Nephron progenitor cell (in vitro differentiated cells): ENCODE results near the gene CERS4.

ENCODE experiments used
- DNase-seq: peaks from one replicate; pipeline ENCODE4 v3.0.0; 2021
- H3K27ac Mint-ChIP-seq: 2 replicates; pipeline ENCODE4 v1.8.0; 2021; ENCODE audit warnings: mild to moderate bottlenecking, moderate library complexity, mixed read lengths
- H3K27me3 Mint-ChIP-seq: 2 replicates; pipeline ENCODE4 v1.8.0; 2021; ENCODE audit warnings: mild to moderate bottlenecking, low read depth, mixed read lengths; ENCODE audit not compliant: poor library complexity
- H3K36me3 Mint-ChIP-seq: 2 replicates; pipeline ENCODE4 v1.8.0; 2021; ENCODE audit warnings: low read depth, mixed read lengths
- H3K4me1 Mint-ChIP-seq: 2 replicates; pipeline ENCODE4 v1.8.0; 2021; ENCODE audit warnings: mixed read lengths
- H3K4me3 Mint-ChIP-seq: 2 replicates; pipeline ENCODE4 v1.8.0; 2021; ENCODE audit warnings: mild to moderate bottlenecking, moderate library complexity, mixed read lengths
- H3K9me3 Mint-ChIP-seq: 2 replicates; pipeline ENCODE4 v1.8.0; 2021; ENCODE audit warnings: mild to moderate bottlenecking, moderate library complexity, mixed read lengths
- CTCF ChIP-seq: fragments of 200-600 bp; sonication (generic); IDR thresholded peaks from 2 replicates; pipeline ENCODE4 v1.5.0; 2021; ENCODE audit warnings: antibody characterized with exemption

Gene CERS4

DNA sequence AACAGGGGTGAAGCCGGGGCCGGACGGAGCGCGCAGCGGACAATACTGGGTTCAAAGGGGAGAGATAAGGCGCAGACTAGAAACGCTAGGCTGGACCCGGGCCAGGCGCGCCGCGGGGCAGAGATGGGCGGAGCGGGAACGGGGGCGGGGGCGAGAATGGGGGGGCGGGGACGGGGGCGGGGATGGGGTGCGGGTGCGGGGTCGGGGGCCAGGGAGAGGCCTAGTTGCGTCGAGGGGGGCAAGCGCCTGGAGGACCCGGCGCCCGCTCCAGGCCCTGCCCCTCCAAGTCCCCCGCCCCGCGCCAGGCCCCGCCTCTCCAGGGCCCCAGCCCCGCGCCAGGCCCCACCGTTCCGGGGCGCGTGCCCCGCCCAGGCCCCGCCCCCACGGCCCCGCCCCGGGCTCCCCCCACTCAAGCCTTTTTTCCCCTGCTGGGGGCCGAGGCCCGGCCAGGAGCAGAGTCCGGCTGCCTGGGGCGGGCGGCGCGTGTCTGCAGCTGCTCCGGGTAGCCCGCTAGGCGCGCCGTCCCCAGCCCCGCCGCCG, at the start of gene CERS4:
CERS4 (plus strand) TSS at position 449 of the 540 bp plus-strand sequence. CDS start 41,707 bp downstream, outside the sequence.
- no peak for TF ChIP-seq CTCF
- no peaks in the 10 kb centered on the region for H3K9me3 Mint-ChIP-seq
- peaks cover 14% of the 10 kb centered on the region for H3K27me3 Mint-ChIP-seq
- peak; percentile 91 for DNase-seq
- H3K36me3 Mint-ChIP-seq: peaks cover 4% of the 10 kb centered on the region
- H3K4me1 Mint-ChIP-seq: peaks cover 31% of the 10 kb centered on the region
- peak within 1 kb of the TSS; percentile 61 for H3K27ac Mint-ChIP-seq
- H3K4me3 Mint-ChIP-seq: peak within 1 kb of the TSS; percentile 85

- H3K4me1 Mint-ChIP-seq: peaks cover 14% of the 10 kb centered on the region
- TF ChIP-seq CTCF: no peak
- no peaks in the 10 kb centered on the region for H3K36me3 Mint-ChIP-seq
- H3K9me3 Mint-ChIP-seq: peaks cover 4% of the 10 kb centered on the region
- no peak for DNase-seq
- H3K27ac Mint-ChIP-seq: peak overlapping the region; percentile 42
- no peak overlapping the region for H3K4me3 Mint-ChIP-seq
- peaks cover 4% of the 10 kb centered on the region for H3K27me3 Mint-ChIP-seq
Observed at GRCh38 chr19:8161135-8161646, 48.0 kb upstream of the CERS4 start.

- Mint-ChIP-seq H3K27ac (no peak overlapping the region), H3K4me3 (no peak overlapping the region), H3K9me3 (peaks cover 4% of the 10 kb centered on the region), H3K4me1 (peaks cover 20% of the 10 kb centered on the region), H3K36me3 (no peaks in the 10 kb centered on the region), H3K27me3 (peaks cover 4% of the 10 kb centered on the region)
- TF ChIP-seq CTCF: no peak
- no peak for DNase-seq
Observed at GRCh38 chr19:8163759-8164158, 45.4 kb upstream of the CERS4 start.

DNA sequence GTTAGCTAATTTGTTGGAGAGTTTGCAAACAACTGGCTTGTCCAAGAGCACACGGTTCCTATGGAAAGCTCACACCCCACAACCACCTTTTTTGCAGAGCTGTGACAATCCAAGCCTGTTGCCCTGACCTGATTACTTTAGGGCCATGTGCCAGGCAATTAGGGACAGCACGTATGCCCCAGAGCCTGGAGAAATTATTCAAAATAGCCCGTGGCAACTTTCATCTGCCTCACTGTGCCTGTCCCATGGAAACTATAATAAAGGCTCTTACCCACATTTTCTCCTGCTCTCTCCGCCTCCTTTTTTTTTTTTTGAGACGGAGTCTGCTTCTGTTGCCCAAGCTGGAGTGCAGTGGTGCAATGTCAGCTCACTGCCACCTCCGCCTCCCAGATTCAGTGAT, 41.2 kb upstream of the CERS4 start:
- Mint-ChIP-seq H3K36me3 (no peaks in the 10 kb centered on the region), H3K27me3 (peaks cover 12% of the 10 kb centered on the region), H3K4me3 (no peak overlapping the region), H3K4me1 (peaks cover 15% of the 10 kb centered on the region), H3K27ac (peak overlapping the region; percentile 75), H3K9me3 (no peaks in the 10 kb centered on the region)
- no peak for DNase-seq
- TF ChIP-seq CTCF: no peak

DNA sequence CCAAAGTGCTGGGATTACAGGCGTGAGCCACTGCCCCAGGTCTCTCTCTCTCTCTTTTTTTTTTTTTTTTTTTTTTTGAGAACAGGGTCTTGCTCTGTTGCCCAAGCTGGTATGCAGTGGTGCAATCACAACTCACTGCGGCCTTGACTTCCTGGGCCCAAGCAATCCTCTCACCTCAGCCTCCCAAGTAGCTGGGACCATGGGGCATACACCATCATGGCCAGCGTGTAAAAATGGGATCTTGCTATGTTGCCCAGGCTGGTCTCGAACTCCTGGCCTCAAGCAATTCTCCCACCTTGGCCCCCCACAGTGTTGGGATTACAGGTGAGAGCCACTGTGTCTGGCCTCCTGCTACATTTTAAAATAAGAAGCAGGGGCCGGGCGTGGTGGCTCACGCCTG, 40.6 kb upstream of the CERS4 start:
- Mint-ChIP-seq H3K4me3 (no peak overlapping the region), H3K27ac (no peak overlapping the region), H3K4me1 (peaks cover 11% of the 10 kb centered on the region), H3K27me3 (peaks cover 12% of the 10 kb centered on the region), H3K36me3 (no peaks in the 10 kb centered on the region), H3K9me3 (no peaks in the 10 kb centered on the region)
- no peak for DNase-seq
- no peak for TF ChIP-seq CTCF

DNA sequence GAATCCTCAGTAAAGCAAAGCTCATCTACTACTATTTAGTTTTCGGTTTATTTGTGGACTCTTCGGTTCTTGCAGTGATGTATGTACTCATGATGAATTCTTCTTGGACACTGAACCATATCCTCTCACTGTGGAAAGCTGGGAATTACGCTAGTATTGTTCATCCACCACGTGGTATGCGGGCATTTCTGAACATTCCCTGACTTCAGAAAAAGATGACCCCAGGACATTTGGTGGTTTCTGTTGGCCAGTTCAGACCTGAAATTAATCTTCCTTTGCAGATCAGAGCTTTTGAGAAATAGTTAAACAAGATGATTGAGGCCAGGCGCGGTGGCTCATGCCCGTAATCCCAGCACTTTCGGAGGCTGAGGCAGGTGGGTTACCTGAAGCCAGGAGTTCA, 34.5 kb upstream of the CERS4 start:
- Mint-ChIP-seq H3K9me3 (no peaks in the 10 kb centered on the region), H3K27ac (no peak overlapping the region), H3K4me1 (no peaks in the 10 kb centered on the region), H3K4me3 (no peak overlapping the region), H3K27me3 (peaks cover 7% of the 10 kb centered on the region), H3K36me3 (no peaks in the 10 kb centered on the region)
- no peak for TF ChIP-seq CTCF
- DNase-seq: no peak
